Panc1 (cell line): ENCODE measurements around the gene TMEM120B.

Experiments
- CTCF ChIP-seq: fragments of 450-650 bp; IDR thresholded peaks from 2 replicates; pipeline ENCODE4 v1.5.1; 2017; ENCODE audit warnings: mild to moderate bottlenecking
- POLR2AphosphoS5 ChIP-seq: IDR thresholded peaks from 2 replicates; pipeline ENCODE4 v1.6.1; 2012; ENCODE audit warnings: mild to moderate bottlenecking, low read depth, low read length, moderate library complexity

- TF ChIP-seq CTCF (no peak; the same call in 1 of the 2 replicates), POLR2AphosphoS5 (no peak)
Measured at GRCh38 chr12:121827351-121828099, 115.0 kb downstream of the TMEM120B start.
